ENCODE measurements around the gene SDR42E1. TPM values are rescaled to one million over a fixed set of nuclear protein-coding genes. Genes with fewer than 3 reads are reported as not detected.

The SDR42E1 gene
- total and polyA plus RNA-seq, 2 of the 8 experiments (the other 6 are each of a cell fraction or from before 2014, with no cell fraction given): 0.03 TPM; not detected in 1

DNA sequence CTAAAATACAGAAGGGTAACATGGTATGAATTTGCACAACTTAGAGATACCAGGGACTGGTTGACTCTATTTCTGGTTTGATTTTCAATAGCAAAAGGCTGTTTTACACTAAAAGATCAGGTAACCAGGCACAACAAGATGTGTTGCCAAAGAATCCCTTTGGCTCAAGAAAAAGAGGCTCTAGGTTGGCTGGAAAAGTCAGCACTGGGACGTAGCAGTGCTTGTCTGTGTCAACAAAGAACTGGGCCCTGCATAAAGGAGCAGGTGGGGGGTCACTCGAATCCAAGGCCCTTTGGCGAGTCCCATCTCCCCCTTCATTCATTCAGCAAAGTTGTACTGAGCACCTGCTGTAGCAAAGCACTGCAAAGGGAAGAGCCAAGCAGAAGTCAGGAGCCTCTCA, 18.4 kb downstream of the SDR42E1 start (continued):
- TF ChIP-seq MAFK (IDR thresholded peaks at IDR 0.05; ENCODE audit: low read depth, low read length) (no peak), SRF (IDR thresholded peaks at IDR 0.05; ENCODE audit: low read depth, low read length) (no peak), TAF1 (IDR thresholded peaks at IDR 0.05; ENCODE audit: low read depth, low read length) (no peak), KDM4A (IDR thresholded peaks at IDR 0.05; ENCODE audit: low read depth, low read length, severe bottlenecking) (no peak), CTBP2 (IDR thresholded peaks at IDR 0.05; ENCODE audit: borderline replicate concordance, insufficient read depth, insufficient read length, low read length) (no peak)

Data from H1 (cell line).